HG02981 (cell line): ENCODE results near the gene SOSTDC1.

ENCODE experiments used
- ATAC-seq: cut with Tn5 transposase; IDR thresholded peaks from one replicate; pipeline ENCODE4 v1.9.1; 2021; ENCODE audit warnings: mild to moderate bottlenecking, moderate library complexity; ENCODE audit not compliant: unreplicated experiment

Gene SOSTDC1

DNA sequence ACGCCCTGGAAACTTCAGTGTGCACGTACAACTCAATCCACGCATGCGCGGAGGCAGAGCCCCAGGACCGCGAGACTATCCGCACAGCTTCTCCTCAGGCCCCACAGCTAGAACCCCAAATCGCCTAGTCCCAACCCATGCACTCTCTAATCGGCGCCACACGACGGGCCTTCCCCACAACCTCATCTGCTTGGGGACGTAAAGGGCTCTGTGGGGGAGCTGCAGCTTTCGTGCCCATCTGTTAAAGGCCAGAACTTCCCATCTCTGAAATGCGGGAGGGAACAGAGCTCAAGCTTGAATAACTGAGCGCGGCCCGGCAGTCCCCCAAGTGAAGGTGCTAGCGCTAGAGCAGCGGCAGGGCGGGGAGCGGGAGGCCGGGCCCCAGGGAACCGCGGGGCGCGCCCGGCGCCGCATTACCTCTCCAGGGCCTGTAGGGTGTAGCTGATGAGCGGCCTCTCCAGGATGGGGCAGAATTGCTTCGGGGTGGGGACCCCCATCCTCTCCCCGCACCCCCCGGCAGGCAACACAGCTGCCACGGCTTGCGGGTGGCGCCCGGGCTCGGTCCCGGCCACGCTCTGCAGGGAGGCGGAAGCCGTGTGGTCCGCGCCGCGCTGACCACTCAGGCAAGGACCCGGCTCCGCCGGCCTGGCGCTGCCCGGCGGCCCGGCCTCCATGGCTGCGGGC, 44.7 kb downstream of the SOSTDC1 start:
- peak; percentile 88 for ATAC-seq

DNA sequence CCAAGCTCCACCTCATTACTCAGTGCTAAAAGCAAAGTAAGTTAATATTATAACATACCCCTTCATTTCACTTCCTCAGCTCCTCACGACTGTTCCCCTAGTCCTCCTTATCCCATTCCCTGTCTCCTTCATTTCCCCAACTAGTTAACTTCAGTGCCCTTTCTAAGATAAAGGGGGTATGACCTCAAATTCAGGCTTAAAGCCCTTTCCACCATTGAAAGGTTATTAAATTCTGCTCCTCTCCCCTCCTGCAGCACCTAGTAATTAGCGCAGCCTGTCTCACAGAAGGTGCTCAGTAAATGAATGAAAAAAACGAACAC, 45.2 kb downstream of the SOSTDC1 start:
- no peak for ATAC-seq

DNA sequence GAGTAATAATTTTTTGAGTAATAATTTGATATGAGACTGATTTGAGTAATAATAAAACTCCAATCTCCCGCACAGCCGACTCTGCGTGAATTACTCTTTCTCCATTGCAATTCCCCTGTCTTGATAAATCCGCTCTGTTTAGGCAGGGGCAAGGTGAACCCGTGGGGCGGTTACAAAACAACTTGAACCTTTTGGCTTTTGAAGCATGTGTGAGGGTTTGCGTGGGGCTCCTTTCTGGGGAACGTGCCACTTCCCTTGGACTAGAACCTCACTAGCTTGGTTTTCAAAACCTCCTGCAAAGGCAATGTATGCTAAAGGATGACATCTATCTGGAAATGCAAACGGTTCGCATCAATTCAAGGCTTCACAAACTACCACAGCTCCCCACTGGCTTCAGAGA, 45.7 kb downstream of the SOSTDC1 start:
- ATAC-seq: no peak

DNA sequence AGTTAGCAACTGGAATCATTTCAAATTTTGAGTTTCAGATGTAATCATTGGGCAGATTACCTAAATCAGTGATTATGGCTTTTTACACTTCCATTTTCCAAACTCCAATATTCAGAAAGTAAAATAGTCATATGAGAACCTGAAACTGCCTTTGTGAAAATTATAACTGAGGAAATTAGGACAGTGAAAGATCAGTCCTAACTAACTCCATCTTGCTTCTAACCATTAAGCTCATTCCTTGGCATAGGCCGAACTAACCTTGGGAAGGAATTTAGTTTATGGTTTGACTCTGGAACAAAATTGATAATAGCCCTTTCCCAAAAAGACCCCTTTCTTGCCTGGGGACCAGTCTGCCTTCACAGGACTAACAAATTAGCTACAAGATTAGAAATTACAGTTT, 46.4 kb downstream of the SOSTDC1 start:
- ATAC-seq: no peak

DNA sequence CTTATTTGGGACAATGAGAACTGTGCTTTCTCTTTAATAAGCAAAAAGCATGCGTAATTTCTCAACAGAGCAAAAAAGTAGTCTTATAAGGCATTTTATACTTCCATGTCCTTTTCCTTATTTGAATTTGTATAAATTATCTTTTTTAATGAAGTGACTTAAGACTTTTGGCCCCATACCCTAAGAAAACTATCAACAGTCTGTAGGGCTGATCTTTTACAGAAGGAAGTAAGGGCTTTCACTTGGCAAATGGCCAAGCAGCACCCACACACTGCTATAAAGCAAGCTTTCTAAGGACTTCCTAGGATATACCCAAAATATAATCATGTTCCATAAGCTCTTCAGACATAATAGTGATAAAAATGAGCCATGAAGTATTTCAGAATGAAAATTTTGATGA, 47.6 kb downstream of the SOSTDC1 start:
- ATAC-seq: no peak

DNA sequence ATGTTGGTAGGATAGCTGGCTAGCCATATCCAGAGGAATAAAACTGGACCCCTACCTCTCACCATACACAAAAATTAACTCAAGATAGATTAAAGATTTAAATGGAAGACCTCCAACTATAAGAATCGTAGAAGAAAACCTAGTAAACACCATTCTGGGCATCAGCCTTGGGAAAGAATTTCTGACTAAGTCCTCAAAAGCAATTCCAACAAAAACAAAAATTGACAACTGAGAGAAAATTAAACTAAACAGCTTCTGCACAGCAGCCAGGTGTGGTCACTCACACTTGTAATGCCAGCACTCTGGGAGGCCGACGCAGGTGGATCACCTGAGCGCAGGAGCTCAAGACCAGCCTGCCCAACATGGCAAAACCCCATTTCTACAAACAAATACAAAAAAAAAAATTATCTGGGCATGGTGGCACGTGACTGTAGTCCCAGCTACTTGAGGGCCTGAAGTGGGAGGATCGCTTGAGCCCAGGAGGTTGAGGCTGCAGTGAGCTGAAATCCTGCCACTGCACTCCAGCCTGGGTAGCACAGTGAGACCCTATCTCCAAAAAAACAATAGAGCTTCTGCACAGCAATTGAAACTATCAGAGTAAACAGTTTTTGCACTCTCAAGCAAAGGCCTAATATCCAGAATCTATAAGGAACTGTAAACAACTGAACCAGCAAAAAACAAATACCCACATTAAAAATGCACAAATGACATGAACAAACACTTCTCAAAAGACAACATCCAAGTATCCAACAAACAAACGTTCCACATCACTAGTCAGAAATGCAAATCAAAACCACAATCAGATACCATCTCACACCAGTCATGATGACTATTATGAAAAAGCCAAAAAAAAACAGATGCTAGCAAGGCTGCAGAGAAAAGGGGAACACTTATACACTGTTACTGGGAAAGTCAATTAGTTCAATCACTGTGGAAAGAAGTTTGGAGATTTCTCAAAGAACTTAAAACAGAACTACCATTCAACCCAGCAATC, 49.0 kb downstream of the SOSTDC1 start:
- ATAC-seq: no peak

DNA sequence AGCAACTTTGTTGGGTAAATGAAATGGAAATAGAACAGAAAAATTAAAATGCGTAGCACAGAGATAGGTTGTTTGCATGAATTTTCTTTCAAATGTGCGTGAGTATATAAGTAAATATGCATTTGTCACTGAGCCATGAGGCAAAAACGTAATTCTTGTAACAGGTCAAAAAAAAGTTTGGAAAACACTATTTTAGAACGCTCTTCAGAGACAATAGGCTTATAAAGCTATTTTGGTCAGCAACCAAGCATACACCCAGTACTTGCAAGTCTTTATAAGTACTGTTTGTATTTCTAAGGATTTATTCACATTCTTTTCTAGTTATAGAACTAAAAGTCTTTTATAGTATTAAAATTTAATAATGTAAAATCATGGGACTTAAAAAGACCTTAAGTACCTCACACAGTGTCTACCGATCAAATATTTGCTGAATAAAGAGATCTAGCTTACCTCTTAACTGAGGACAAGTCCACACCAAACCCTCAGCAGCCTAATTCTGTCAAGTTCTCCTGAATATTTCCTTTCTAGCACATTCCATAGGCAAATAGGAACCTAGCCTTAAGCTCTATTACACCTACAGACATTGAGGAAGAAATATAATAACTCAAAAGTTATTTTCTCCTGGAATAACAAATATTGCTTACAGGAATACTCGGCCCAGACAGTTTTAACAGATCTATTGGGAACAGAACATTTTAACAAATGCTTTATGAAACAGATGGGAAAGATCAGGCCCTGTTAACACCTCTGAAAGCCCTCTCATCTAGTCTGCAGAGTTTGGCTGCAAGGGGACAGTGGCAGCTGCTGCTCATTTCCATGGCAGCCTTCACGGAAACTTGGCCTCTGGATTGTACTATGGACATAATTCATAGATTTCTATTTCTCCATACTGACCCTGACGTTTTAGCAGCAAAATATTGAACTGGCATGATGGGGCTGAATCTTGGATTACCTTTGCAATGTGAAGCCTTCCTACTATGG, 53.0 kb downstream of the SOSTDC1 start:
- ATAC-seq: no peak
